ENCODE results near the gene UTS2R.
A peak's percentile ranks its signal among the peaks of the same experiment; 100 is the strongest.

UTS2R gene

GRCh38 chr17:82390860-82391435, 19.4 kb downstream of the UTS2R start:
- DNase-seq, result no peak

- DNase-seq, result no peak
Observed at GRCh38 chr17:82391496-82392066, 20.0 kb downstream of the UTS2R start.

GRCh38 chr17:82392209-82392920, 20.8 kb downstream of the UTS2R start:
- DNase-seq, result no peak

- no peak for DNase-seq
Observed at GRCh38 chr17:82392941-82393340, 21.4 kb downstream of the UTS2R start.

- DNase-seq, result no peak
Observed at GRCh38 chr17:82394278-82394677, 22.7 kb downstream of the UTS2R start.

- DNase-seq, result no peak
Observed at GRCh38 chr17:82396601-82397435, 25.3 kb downstream of the UTS2R start.

- DNase-seq, result no peak
Observed at GRCh38 chr17:82397449-82398335, 26.1 kb downstream of the UTS2R start.

GRCh38 chr17:82399041-82399441, 27.5 kb downstream of the UTS2R start:
- DNase-seq, result no peak

- DNase-seq, result no peak
Observed at GRCh38 chr17:82399601-82400101, 28.1 kb downstream of the UTS2R start.

- DNase-seq, result no peak
Observed at GRCh38 chr17:82400206-82400605, 28.6 kb downstream of the UTS2R start.

- peak; percentile 27 for DNase-seq
Observed at GRCh38 chr17:82400830-82401229, 29.3 kb downstream of the UTS2R start.

GRCh38 chr17:82402865-82403264, 31.3 kb downstream of the UTS2R start:
- DNase-seq, result no peak

- DNase-seq, result no peak
Observed at GRCh38 chr17:82403662-82404660, 32.4 kb downstream of the UTS2R start.

- DNase-seq, result no peak
Observed at GRCh38 chr17:82405051-82405450, 33.5 kb downstream of the UTS2R start.

- no peak for DNase-seq
Observed at GRCh38 chr17:82406131-82406671, 34.6 kb downstream of the UTS2R start.

GRCh38 chr17:82407255-82407654, 35.7 kb downstream of the UTS2R start:
- DNase-seq, result no peak

GRCh38 chr17:82408288-82408937, 36.8 kb downstream of the UTS2R start:
- no peak for DNase-seq

GRCh38 chr17:82408938-82409318, 37.4 kb downstream of the UTS2R start:
- DNase-seq, result no peak

- DNase-seq, result no peak
Observed at GRCh38 chr17:82410014-82410716, 38.6 kb downstream of the UTS2R start.

Measured in stimulated activated naive CD4-positive, alpha-beta T cell treated with Interleukin-2 at 50 U/mL for 16 hours (primary cell).